Measurements from ENCODE around the gene RAD51B.
"Not testable (repeated sequence)": the region's sequence is repeated elsewhere in the genome, so short reads cannot be mapped to it uniquely, and the experiment has no call there.

RAD51B gene

GRCh38 chr14:68694516-68695235 lies 875.1 kb downstream of the RAD51B start:
- H3K9me3 ChIP-seq: no peaks in the 10 kb centered on the region
- H3K27me3 ChIP-seq: no peaks in the 10 kb centered on the region
- TF ChIP-seq, protein P1, sequence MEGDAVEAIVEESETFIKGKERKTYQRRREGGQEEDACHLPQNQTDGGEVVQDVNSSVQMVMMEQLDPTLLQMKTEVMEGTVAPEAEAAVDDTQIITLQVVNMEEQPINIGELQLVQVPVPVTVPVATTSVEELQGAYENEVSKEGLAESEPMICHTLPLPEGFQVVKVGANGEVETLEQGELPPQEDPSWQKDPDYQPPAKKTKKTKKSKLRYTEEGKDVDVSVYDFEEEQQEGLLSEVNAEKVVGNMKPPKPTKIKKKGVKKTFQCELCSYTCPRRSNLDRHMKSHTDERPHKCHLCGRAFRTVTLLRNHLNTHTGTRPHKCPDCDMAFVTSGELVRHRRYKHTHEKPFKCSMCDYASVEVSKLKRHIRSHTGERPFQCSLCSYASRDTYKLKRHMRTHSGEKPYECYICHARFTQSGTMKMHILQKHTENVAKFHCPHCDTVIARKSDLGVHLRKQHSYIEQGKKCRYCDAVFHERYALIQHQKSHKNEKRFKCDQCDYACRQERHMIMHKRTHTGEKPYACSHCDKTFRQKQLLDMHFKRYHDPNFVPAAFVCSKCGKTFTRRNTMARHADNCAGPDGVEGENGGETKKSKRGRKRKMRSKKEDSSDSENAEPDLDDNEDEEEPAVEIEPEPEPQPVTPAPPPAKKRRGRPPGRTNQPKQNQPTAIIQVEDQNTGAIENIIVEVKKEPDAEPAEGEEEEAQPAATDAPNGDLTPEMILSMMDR (IDR thresholded peaks at IDR 0.05; ENCODE audit: low read depth, low read length): no peak
- H3K4me1 ChIP-seq: no peaks in the 10 kb centered on the region
- H3K4me3 ChIP-seq (ENCODE audit: low read depth, low read length): no peak overlapping the region
- no peak for DNase-seq
- no peaks in the 10 kb centered on the region for H3K36me3 ChIP-seq

- DNase-seq: no peak
- H3K9me3 ChIP-seq: no peaks in the 10 kb centered on the region
- H3K4me1 ChIP-seq: no peaks in the 10 kb centered on the region
- no peaks in the 10 kb centered on the region for H3K27me3 ChIP-seq
- TF ChIP-seq, protein P1 (IDR thresholded peaks at IDR 0.05; ENCODE audit: low read depth, low read length): no peak
- H3K36me3 ChIP-seq: no peaks in the 10 kb centered on the region
- H3K4me3 ChIP-seq (ENCODE audit: low read depth, low read length): no peak overlapping the region
Measured at GRCh38 chr14:68695326-68695768, 875.8 kb downstream of the RAD51B start.

GRCh38 chr14:68695856-68696255 lies 876.3 kb downstream of the RAD51B start:
- no peaks in the 10 kb centered on the region for H3K4me1 ChIP-seq
- DNase-seq: no peak
- H3K9me3 ChIP-seq: no peaks in the 10 kb centered on the region
- TF ChIP-seq, protein P1 (IDR thresholded peaks at IDR 0.05; ENCODE audit: low read depth, low read length): no peak
- no peak overlapping the region for H3K4me3 ChIP-seq (ENCODE audit: low read depth, low read length)
- no peaks in the 10 kb centered on the region for H3K27me3 ChIP-seq
- H3K36me3 ChIP-seq: no peaks in the 10 kb centered on the region

- no peaks in the 10 kb centered on the region for H3K36me3 ChIP-seq
- no peaks in the 10 kb centered on the region for H3K27me3 ChIP-seq
- TF ChIP-seq, protein P1 (IDR thresholded peaks at IDR 0.05; ENCODE audit: low read depth, low read length): no peak
- H3K4me3 ChIP-seq (ENCODE audit: low read depth, low read length): no peak overlapping the region
- H3K4me1 ChIP-seq: no peaks in the 10 kb centered on the region
- H3K9me3 ChIP-seq: no peaks in the 10 kb centered on the region
- no peak for DNase-seq
Measured at GRCh38 chr14:68696266-68696665, 876.7 kb downstream of the RAD51B start.

GRCh38 chr14:68696721-68697495 lies 877.3 kb downstream of the RAD51B start:
- no peaks in the 10 kb centered on the region for H3K9me3 ChIP-seq
- no peak for DNase-seq
- no peaks in the 10 kb centered on the region for H3K36me3 ChIP-seq
- no peak overlapping the region for H3K4me3 ChIP-seq (ENCODE audit: low read depth, low read length)
- H3K27me3 ChIP-seq: no peaks in the 10 kb centered on the region
- TF ChIP-seq, protein P1 (IDR thresholded peaks at IDR 0.05; ENCODE audit: low read depth, low read length): no peak
- no peaks in the 10 kb centered on the region for H3K4me1 ChIP-seq

DNA sequence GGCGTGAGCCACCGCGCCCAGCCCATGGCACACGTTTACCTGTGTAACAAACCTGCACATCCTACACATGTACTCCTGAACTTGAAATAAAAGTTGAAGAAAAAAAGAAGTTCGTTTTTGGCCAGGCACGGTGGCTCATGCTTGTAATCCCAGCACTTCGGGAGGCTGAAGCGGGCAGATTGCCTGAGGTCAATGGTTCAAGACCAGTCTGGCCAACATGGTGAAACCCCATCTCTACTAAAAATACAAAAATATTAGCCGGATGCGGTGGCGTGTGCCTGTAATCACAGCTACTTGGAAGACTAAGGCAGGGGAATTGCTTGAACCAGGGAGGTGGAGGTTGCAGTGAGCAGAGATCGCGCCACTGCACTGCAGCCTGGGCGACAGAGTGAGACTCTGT lies 879.2 kb downstream of the RAD51B start:
- not testable (repeated sequence) for H3K4me1 ChIP-seq; DNase-seq; H3K4me3 ChIP-seq (ENCODE audit: low read depth, low read length); H3K9me3 ChIP-seq; H3K36me3 ChIP-seq; H3K27me3 ChIP-seq

Data from BE2C (cell line).